ENCODE data around the gene TNNC1. TPM values are rescaled to one million over a fixed set of nuclear protein-coding genes. Genes with fewer than 3 reads are reported as not detected.

TNNC1 gene
- total RNA-seq, 1 experiment from 2014 or later: 0.30 TPM

DNA sequence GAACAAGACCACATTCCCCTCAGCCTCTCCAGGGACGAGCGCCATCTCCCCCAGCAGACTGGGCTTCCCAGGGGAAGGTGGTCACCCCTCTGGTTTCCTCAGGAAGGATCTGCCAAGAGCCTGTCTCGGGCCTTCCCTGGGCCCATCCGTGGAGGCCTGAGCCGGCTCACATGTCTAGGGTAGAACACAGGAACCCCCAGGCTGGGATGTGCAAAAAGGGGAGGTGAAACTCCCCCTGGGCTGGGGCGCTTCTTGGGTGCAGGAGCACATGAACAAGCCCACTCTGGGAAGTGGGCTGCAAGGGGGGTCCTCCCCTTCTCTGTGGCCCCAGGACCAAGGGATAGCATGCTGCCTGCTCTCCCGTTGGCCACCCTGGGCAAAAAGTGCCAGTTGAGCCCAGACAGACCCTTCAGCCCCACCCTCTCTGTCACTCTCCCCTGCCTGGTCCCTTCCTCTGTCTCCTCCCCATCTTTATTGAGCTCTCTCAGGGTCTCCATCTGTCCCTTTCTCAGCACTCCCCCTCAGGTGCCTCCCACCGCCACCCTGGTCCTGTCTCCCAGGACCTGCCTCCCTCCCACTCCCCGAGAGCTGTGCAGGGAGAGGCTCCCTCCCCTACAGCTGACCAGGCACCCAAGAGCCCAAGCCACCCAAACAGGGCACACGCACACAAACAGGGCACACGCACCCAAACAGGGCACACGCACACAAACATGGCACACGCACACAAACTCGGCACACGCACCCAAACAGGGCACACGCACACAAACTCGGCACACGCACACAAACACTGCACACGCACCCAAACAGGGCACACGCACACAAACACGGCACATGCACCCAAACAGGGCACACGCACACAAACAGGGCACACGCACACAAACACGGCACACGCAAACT lies 9.8 kb downstream of the TNNC1 start:
- no peak for DNase-seq (ENCODE audit: extremely low read depth, low read depth)

DNA sequence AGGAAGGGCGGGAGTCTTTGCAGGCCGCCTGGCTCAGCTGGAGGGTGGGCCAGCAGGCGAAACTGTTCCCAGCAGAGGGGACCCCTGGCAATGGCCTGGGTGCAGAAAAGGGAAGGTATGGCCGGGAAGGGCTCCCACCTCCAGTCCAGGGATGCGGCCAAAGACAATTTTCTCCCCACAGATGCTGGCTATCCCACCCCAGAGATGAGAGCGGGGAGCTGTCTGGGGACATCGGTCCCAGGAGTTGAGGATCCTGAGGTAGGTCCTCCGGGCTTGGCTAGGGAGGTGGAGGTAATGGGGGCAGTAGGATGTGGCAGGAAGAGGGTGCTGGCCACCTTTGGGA lies 10.6 kb downstream of the TNNC1 start:
- no peak for DNase-seq (ENCODE audit: extremely low read depth, low read depth)

DNA sequence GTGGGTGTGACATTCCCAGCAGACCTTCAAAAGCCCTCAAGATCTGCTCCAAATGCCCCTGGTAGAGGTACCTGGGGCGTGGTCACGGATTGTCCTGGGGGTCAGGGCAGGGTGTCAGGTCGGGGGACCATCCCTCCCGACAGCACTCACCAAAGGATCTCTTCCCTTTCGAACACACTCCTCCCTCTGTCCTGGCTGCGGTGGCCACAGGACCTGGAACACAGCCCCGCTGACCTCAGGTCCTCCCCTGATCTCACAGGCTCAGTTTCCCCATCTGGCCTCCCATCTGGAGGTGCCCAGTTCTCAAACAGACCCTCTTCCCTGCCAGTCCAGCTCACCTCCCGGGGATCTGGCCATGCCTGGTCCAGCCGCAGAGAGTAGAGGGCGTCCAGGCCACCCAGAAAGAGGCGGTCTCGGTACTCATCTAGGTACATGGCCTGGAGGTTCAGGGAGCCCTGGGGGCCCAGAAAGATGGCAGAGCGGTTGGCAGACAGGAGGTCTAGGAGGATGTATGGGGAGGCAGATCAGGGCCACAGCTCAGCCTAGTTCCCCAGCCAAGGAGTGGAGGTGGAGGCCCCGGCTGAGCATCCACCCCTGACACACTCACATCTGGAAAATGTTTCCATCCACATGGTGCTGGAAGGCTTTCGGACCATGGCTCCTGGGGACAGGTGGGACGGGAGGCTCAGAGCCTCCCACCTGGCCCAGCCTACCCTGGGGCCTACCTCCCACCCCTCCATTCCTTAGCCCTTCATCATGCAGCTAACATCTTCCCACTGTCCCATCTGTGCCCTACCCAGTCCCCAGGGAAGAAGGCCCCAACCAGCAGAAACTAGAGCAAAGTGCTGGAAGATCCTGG lies 11.2 kb downstream of the TNNC1 start:
- DNase-seq (ENCODE audit: extremely low read depth, low read depth): no peak

DNA sequence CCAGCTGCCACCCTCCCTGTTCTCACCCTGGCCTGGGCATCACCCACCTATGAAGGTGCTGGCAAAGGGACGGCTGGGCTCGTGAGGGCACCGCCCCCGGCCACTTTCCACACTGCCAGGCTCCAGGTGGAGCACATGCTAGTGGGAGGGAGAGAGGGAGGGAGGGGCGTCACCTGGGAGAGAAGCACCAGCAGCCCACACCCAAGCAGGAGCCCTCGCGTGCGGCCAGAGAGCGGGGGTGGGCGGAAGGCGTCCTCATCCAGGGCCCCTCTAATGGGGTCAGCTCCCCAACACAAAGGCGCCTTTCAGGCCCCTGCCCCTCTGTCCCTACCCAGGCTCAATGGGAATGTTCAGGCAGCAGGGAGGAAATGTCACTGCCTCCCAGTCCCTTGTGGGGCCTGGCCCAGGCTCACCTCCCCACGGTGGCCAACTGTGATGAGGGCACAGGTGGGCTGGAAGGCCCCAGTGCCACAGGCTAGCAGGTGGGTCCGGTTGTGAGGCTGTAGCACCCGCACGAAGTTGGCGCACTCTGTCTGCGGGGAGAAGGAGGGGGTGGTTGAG lies 12.0 kb downstream of the TNNC1 start:
- DNase-seq (ENCODE audit: extremely low read depth, low read depth): no peak

DNA sequence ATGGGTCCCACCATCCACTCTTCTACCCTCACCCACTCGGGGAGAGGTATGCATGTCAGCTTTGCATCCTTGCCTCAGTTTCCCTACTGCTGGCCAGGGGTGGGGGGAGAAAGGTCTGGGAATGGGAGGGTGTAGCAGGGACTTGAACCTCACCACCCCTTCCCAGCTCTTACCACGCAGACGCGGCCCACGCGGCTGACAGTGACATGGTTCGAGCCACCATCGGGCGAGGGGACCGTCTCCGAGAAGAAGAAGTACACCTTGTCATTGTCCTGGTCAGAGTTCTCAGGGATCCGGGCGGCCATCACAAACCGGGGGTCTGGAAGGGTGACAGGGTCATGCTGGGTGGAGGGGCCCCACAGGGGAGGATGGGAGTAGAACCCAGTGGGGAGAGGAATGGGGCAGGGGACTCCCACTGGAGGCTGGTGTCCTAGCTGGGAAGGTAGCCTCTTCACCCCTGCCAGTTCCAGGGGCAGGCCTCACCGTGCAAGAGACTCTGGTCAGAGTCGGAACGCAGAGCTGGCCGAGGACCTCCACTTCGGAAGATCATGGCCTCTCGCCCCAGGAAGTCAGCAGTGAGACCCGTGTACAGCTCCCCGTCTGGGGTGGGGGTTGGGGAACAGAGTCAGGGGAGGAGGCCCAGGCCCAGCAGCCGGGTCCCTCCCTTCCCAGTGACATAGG lies 12.6 kb downstream of the TNNC1 start:
- no peak for DNase-seq (ENCODE audit: extremely low read depth, low read depth)

DNA sequence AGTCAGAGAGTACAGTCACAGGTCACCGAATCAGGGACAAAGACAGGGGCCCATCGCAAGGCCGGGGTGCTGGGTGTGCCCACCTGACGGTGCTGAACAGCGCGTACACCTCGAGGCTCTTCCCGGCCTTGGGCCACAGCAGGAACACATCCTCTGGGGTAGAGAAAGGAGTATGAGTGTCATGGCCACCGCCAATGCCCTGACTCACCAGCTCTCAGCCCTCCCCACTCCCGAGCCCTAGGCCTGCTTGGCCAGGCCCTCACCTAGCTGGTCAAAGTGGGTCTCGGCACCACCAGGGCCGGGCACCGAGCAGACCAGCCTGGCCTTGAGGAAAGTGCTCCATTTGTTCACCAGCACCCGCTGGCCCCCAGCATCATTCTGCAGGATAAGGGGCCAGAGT lies 13.2 kb downstream of the TNNC1 start:
- no peak for DNase-seq (ENCODE audit: extremely low read depth, low read depth)

DNA sequence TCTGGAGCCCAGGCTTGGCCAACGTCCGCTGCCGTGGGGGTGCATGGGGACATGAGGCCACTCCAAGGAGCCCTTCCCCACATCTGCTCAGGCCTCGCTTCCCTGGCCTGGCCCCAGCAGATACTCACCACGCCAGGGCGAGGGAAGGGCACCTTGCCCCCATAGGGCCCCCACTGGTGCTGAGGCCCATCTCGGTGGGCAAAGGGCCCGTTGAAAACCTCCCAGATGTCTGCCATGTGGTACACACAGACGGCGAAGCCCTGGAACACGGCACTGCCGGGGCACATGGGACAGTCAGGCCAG lies 13.6 kb downstream of the TNNC1 start:
- no peak for DNase-seq (ENCODE audit: extremely low read depth, low read depth)

DNA sequence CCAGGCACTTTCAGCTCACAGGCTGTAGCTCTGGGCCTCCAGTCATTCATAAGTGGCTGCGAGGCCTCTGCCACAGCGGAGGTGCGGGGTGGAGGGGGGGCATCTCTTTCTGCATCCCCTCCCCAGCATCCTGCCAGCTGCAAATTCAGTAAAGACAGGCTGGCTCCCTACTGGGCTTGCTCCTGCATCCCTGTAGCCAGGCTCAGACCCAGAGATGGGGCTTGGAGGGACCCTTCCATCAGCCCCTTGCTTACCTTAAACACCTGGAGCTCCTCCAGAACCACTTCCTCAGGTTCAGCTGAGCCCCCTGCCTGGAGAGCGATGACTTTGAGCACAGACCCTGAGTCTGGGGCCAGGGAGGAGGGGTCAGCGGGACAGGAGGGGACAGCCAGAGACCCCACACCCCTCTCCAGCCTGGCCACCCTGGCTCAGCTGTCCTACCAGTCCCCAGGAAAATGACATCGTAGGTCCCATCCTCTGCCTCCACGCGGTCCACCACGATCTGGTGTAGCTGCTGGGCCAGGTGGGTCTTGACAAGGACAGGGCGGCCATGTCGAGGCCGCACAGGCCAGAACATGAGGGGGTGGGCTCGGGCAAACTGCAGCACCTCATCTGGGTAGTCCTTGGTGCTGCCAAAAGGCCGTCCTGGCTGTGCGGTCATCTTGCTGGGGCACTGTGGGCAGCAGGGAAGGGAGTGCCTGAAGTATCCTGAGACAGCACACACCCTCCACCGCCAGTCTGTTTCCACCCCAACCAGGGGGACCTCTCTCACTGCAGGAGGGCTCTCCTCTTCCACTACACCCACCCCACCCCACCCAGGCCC lies 14.2 kb downstream of the TNNC1 start:
- no peak for DNase-seq (ENCODE audit: extremely low read depth, low read depth)

DNA sequence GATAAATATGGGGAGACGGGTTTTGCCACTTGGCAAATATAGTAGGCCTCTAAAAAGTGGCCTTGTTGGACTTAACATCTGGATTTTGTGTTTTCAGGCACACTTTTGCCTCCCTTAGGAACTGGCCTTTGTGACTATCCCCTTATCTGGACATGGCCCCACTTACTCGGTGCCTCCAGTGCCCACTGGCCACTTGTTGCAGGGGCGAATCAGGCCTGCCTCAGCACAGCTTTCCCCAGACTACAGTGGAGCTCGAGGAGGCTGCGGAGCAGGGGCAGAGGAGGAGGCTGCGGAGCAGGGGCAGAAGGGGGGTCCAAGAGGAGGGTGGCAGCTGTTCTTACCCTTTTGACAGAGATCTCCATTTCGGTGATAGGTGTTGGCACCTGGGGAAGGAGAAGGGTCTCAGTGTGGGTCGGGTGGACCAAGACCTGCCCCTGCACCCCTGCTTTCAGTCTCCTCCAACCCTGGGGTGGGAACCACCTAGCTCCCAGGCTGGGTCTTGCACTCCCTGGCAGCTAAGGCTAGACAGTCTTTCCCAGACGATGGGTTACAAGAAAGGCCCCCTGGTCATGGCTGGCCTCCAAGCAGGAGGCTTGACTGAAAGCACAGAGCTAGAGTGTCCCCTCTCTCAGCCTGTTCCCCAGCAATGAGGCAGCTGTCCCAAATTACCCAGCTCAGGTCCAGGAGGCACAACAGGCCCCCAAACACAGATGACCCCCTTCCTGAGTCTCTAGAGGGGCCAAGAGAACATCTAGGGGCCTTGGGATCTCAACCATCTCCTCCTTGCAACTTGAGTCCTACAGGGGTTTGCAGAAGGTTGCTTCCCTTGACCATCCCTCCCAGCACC lies 15.0 kb downstream of the TNNC1 start:
- DNase-seq (ENCODE audit: extremely low read depth, low read depth): no peak

DNA sequence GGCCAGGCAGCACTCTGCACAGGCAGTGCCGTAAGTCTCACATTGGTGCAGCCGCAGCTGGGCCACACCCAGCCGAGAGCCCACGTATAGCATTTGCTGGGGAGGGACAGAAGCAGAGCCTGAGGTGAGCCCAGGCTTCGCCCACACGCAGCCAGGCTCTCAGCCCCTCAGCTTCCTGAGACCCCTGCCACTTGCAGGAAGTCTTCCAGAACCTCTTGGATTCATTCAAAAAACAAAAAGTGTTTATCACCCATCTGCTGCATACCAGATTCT lies 15.8 kb downstream of the TNNC1 start:
- DNase-seq (ENCODE audit: extremely low read depth, low read depth): no peak

DNA sequence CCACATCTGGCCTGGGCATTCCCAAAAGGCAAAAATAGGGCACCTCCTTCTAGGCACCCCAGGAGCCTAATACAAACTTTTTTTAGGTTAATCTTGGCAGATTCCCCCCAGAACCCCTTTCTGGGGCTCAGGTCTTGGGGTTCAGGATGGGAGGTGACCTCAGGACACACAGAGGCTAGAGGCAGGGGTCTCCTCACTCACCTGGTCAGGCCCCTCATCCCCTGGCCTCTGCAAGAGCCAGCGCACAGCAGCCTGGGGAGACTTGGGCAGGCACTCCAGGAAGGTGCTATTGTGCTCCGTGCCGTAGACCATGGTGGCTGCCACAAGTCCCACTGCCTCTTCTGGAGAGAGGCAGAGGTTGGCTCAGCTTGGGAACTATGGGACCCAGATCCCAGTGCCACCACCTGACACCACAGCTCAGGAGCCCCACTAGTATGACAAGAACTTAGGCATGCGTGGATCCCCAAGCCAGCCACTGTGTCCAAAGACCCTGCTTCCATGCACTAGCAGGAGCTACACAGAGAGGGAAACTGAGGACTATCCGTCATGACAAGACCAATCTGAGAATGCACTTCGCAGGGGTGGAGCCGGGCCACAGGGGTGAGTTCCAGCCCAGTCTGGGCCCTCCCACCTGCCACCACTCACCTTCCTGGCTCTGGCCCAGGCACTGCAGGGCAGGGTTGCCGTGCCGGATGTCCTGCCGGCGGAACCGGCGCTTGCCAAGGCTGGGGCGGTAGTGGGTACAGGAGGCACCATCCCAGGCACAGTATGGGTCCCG lies 16.3 kb downstream of the TNNC1 start:
- DNase-seq (ENCODE audit: extremely low read depth, low read depth): no peak

DNA sequence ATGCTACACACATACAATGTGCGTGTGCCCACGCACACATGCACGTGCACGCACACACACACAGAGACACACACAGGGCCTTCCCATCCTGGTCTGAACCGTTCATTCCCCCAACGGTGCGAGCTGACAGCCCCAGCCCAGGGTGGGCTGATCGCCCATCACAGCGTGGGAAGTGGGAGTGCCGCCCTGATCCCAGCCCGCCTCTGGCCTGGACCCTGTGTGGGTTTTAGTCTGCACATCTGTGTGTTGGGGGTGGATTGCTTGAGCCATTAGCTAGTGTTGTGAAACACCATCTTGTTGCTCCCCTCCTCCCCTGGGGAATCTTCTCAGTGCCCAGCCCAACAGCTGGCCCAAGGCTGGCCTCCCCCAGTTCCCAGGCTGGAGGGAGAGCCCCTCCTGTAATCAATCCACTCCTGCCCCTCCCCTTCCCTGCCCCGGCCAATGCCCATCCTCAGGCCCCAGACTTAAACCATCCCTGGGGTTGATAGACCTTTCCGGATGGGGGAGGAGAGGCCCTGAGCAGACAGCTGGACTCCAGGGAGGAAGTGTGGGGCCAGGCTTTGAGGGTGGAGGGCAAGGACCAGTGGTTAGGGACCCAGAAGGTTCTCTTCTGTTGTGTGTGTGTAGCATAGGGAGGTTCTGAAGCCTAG lies 17.2 kb downstream of the TNNC1 start:
- no peak for DNase-seq (ENCODE audit: extremely low read depth, low read depth)

DNA sequence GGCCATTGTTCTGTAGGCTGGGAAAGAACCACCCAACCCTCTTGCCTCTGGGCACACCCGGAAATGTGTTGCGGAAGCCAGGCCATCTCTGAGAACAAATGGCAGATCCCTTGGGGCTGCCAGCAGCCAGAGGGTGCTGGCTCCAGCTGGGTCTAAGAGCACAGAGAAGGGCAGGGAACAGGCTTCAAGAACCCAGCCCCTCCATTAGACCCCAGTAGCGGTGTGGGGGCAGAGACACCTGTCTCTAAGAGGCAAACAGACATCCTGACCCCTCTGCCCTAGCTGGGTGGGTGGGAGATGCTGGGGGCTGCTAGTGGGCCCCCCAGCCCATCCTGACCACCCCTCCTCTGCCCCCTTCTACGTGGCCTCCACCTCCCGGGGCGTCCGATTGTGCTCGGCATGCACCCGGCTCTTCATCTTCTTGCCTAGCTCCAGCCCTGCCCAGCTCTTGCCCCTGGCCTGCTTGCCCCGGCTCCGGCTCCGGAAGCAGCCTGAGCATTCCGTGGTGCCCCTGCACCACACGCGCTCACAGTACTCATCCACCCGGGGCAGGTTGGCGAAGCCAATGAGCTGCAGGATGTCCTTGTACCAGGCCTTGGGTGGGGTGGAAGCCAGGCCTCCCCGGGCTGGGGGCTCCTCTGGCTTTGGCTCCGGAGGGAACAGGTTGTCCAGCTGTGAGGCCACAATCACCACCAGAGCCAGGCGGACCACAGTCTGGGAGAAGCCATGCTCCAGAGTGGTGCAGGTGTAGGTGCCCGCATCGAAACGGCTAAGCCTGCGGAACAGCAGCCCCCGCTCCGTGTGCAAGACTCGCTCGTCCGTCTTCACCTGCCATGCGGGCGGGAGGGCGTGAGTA lies 18.4 kb downstream of the TNNC1 start:
- DNase-seq (ENCODE audit: extremely low read depth, low read depth): no peak

DNA sequence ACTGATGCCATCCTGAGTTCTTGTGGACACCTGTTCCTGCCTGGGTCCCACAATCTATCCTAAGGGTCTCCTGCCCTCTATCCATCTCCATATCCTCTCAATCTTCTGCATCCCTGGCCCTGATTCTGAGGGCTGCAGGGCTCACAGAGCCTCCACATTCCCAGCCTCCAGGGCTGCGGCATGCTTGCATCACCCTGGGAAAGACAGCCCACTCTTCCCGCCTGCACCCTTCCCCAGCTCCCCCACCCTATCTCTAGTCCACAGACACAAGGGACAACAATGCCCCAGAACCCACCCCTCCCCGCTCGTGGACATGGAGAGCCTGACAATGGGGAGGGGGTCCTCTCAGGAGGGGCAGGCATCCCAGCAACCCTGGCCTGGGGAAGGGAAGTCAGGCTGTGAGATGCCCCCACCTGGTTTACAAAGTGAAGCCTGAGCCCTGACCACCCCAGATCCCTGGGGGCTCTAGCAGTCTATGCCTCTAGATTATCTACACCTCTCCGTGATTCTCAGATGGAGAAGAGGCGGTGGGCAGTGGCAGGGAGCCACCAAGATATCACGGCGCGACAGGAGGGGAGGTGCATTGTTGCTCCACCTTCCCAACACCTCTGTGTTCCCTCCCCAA lies 19.2 kb downstream of the TNNC1 start:
- no peak for DNase-seq (ENCODE audit: extremely low read depth, low read depth)

DNA sequence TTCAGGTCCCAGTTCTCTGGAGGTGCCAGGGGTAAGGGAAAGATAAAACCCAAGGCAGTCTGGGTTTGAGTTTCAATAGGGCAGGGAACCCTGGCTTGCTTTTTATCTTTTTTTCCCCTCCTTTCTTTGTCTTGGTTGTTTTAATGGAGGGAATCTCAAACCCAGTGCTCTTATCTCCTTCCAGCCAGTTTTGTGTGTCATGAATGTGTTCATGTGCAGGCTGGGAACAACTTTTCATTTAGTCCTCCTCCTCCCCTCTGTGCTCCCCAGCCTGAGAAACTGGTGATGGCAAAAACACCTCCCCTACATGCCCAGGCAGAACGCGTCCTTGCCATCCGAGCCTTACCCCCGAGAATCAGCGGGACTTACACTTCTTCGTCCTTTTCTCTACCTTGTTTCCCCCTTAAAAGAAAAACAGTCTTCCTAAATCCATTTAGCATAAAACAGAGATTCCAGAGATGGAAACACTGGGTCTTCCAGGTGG lies 19.8 kb downstream of the TNNC1 start:
- no peak for DNase-seq (ENCODE audit: extremely low read depth, low read depth)

DNA sequence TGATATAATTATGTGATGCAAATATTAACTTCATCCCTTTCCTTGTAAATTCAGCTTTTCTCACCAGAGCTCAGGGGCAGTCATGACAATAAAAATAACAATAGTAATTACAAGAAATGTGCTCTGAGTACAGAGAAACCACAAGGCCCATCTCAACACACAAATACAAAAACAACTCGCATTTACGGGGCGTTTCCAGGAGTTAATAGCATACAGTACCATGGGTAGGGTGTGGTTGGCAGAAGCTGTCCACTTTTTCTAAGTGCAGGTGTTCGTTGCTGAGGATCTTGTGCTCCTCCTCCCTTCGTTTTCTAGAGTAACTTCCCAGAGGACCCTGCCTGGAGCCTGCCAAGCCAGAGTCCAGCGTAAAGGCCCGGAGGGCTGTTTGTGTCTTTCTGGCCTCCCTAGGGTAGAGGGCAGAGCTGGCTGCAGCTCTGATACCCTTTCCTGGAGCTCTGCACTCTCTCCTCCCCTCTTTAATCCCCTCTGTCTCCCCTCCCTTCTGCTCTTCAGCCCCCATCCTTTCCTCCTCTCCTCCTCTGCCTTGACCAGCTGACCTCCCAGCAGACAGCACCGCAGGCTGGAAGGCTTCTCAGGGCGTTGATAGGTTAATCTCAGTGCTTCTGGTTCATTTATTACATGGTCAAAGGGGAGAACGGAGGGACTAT lies 20.4 kb downstream of the TNNC1 start:
- DNase-seq (ENCODE audit: extremely low read depth, low read depth): no peak
